Type B pancreatic cell (in vitro differentiated cells): ENCODE measurements around the gene FILIP1. TPM values are rescaled to one million over a fixed set of nuclear protein-coding genes. Genes with fewer than 3 reads are reported as not detected.
A peak's percentile ranks its signal among the peaks of the same experiment; 100 is the strongest.
"Not testable (repeated sequence)": the region's sequence is repeated elsewhere in the genome, so short reads cannot be mapped to it uniquely, and the experiment has no call there.

Source experiments
- DNase-seq: peaks from one replicate; pipeline ENCODE4 v3.0.0; 2021; ENCODE audit warnings: mixed read lengths; ENCODE audit not compliant: unreplicated experiment; ENCODE audit errors: extremely low spot score
- H3K27ac Mint-ChIP-seq: 2 replicates; pipeline ENCODE4 v1.8.0; 2021; ENCODE audit warnings: mild to moderate bottlenecking, mixed read lengths
- H3K27me3 Mint-ChIP-seq: 2 replicates; pipeline ENCODE4 v1.8.0; 2021; ENCODE audit warnings: mixed read lengths
- H3K36me3 Mint-ChIP-seq: 2 replicates; pipeline ENCODE4 v1.8.0; 2021; ENCODE audit warnings: mixed read lengths
- H3K4me1 Mint-ChIP-seq: one replicate; pipeline ENCODE4 v1.8.0; 2021; ENCODE audit warnings: mixed read lengths; ENCODE audit not compliant: unreplicated experiment
- H3K4me3 Mint-ChIP-seq: 2 replicates; pipeline ENCODE4 v1.8.0; 2021; ENCODE audit warnings: mild to moderate bottlenecking, mixed read lengths
- H3K9me3 Mint-ChIP-seq: 2 replicates; pipeline ENCODE4 v1.8.0; 2021; ENCODE audit warnings: mixed read lengths
- CTCF ChIP-seq: fragments of 200-600 bp; sonication (generic); conservative IDR thresholded peaks from 2 replicates; pipeline ENCODE4 v1.5.0; 2021; ENCODE audit warnings: antibody characterized with exemption, mild to moderate bottlenecking
- total RNA-seq: library from RNA; stranded (reverse); gene quantifications from 2 replicates; pipeline ENCODE4 v1.2.1, GENCODE V29; 2021; ENCODE audit warnings: low replicate concordance

The FILIP1 gene
- total RNA-seq, 1 donor from 2014 or later, result 5.0 TPM

- no peak for DNase-seq
- Mint-ChIP-seq H3K27me3 (no peaks in the 10 kb centered on the region), H3K9me3 (peaks cover 7% of the 10 kb centered on the region), H3K4me1 (peaks cover 18% of the 10 kb centered on the region), H3K27ac (peak overlapping the region; percentile 29), H3K36me3 (peaks cover 6% of the 10 kb centered on the region), H3K4me3 (no peak overlapping the region)
- no peak for TF ChIP-seq CTCF
Observed at GRCh38 chr6:75412969-75413662, 80.5 kb downstream of the FILIP1 start.

GRCh38 chr6:75410564-75410963, 83.0 kb downstream of the FILIP1 start:
- not testable (repeated sequence) for H3K4me3 Mint-ChIP-seq, H3K36me3 Mint-ChIP-seq, DNase-seq, H3K9me3 Mint-ChIP-seq, H3K27me3 Mint-ChIP-seq, H3K27ac Mint-ChIP-seq
- peaks cover 18% of the 10 kb centered on the region for H3K4me1 Mint-ChIP-seq

- peaks cover 7% of the 10 kb centered on the region for H3K9me3 Mint-ChIP-seq
- no peak for DNase-seq
- H3K4me3 Mint-ChIP-seq, result no peak overlapping the region
- TF ChIP-seq CTCF, result no peak
- peaks cover 18% of the 10 kb centered on the region for H3K4me1 Mint-ChIP-seq
- peaks cover 6% of the 10 kb centered on the region for H3K36me3 Mint-ChIP-seq
- no peaks in the 10 kb centered on the region for H3K27me3 Mint-ChIP-seq
- H3K27ac Mint-ChIP-seq, result no peak overlapping the region
Observed at GRCh38 chr6:75409928-75410327, 83.7 kb downstream of the FILIP1 start.

- H3K27me3 Mint-ChIP-seq, result no peaks in the 10 kb centered on the region
- TF ChIP-seq CTCF, result no peak
- DNase-seq, result no peak
- peaks cover 7% of the 10 kb centered on the region for H3K9me3 Mint-ChIP-seq
- H3K27ac Mint-ChIP-seq, result no peak overlapping the region
- peaks cover 13% of the 10 kb centered on the region for H3K4me1 Mint-ChIP-seq
- H3K4me3 Mint-ChIP-seq, result no peak overlapping the region
- H3K36me3 Mint-ChIP-seq, result peaks cover 6% of the 10 kb centered on the region
Observed at GRCh38 chr6:75409286-75409685, 84.3 kb downstream of the FILIP1 start.

- Mint-ChIP-seq H3K27me3 (no peaks in the 10 kb centered on the region), H3K27ac (no peak overlapping the region), H3K36me3 (no peaks in the 10 kb centered on the region), H3K9me3 (peaks cover 5% of the 10 kb centered on the region), H3K4me1 (peaks cover 11% of the 10 kb centered on the region), H3K4me3 (no peak overlapping the region)
- TF ChIP-seq CTCF, result no peak
- no peak for DNase-seq
Observed at GRCh38 chr6:75403563-75404080, 90.0 kb downstream of the FILIP1 start.

- DNase-seq, result no peak
- Mint-ChIP-seq H3K36me3 (no peaks in the 10 kb centered on the region), H3K27me3 (no peaks in the 10 kb centered on the region), H3K27ac (no peak overlapping the region), H3K4me1 (peaks cover 19% of the 10 kb centered on the region), H3K4me3 (no peak overlapping the region), H3K9me3 (peaks cover 5% of the 10 kb centered on the region)
- TF ChIP-seq CTCF, result no peak
Observed at GRCh38 chr6:75402296-75402695, 91.3 kb downstream of the FILIP1 start.
